Glutamatergic neuron (in vitro differentiated cells): ENCODE measurements around the gene ALDH4A1. TPM values are rescaled to one million over a fixed set of nuclear protein-coding genes. Genes with fewer than 3 reads are reported as not detected.
"Not testable (repeated sequence)": the region's sequence is repeated elsewhere in the genome, so short reads cannot be mapped to it uniquely, and the experiment has no call there.

Experiments used
- DNase-seq: peaks from one replicate; pipeline ENCODE4 v3.0.0; 2022
- H3K27ac Mint-ChIP-seq: one replicate; pipeline ENCODE4 v1.8.0; 2020; ENCODE audit warnings: mild to moderate bottlenecking, mixed read lengths, inconsistent platforms; ENCODE audit not compliant: unreplicated experiment
- H3K27me3 Mint-ChIP-seq: one replicate; pipeline ENCODE4 v1.8.0; 2020; ENCODE audit warnings: mild to moderate bottlenecking, moderate library complexity, mixed read lengths, inconsistent platforms; ENCODE audit not compliant: unreplicated experiment
- H3K36me3 Mint-ChIP-seq: one replicate; pipeline ENCODE4 v1.8.0; 2020; ENCODE audit warnings: mild to moderate bottlenecking, mixed read lengths, inconsistent platforms; ENCODE audit not compliant: unreplicated experiment
- H3K4me1 Mint-ChIP-seq: one replicate; pipeline ENCODE4 v1.8.0; 2020; ENCODE audit warnings: mild to moderate bottlenecking, low read depth, mixed read lengths, inconsistent platforms; ENCODE audit not compliant: unreplicated experiment
- H3K4me3 Mint-ChIP-seq: one replicate; pipeline ENCODE4 v1.8.0; 2020; ENCODE audit warnings: mild to moderate bottlenecking, mixed read lengths, inconsistent platforms; ENCODE audit not compliant: unreplicated experiment
- H3K9me3 Mint-ChIP-seq: one replicate; pipeline ENCODE4 v1.8.0; 2020; ENCODE audit warnings: mild to moderate bottlenecking, moderate library complexity, mixed read lengths, inconsistent platforms; ENCODE audit not compliant: unreplicated experiment
- total RNA-seq: library from RNA; stranded (reverse); fragmentation: NEBNext Ultra II Directional; extraction: Animal tissue kit (Norgen Biotek cat#: 25700); gene quantifications from one replicate; pipeline ENCODE4 v1.2.1, GENCODE V29; 2021; ENCODE audit not compliant: unreplicated experiment
- TF ChIP-seq, protein P1 (sequence below): fragments of 200-600 bp; sonication (generic); IDR thresholded peaks from one replicate; pipeline ENCODE4 v1.5.0; 2021; ENCODE audit not compliant: partially characterized antibody, unreplicated experiment

Gene ALDH4A1
- total RNA-seq, 1 donor from 2014 or later, result 28.9 TPM

DNA sequence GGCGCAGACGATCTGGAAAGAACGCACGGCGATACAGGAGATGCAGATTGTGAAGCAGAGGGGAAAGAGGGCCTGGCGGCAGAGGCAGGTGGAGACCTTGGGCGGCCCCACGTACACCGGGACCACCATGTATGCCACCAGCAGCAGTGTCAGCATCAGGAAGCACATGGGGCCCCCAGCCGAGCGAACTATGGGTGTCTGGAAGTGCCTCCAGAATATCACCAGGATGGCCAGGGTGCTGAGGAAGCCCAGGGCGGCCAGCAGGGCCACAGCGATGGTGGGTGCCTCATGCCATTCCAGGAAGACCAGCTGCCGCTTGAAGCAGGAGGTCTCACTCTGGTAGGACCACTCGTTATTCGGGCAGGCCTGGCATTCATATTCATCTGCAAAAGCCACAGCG is 62.2 kb downstream of the ALDH4A1 start:
- Mint-ChIP-seq H3K4me1 (no peaks in the 10 kb centered on the region), H3K9me3 (no peaks in the 10 kb centered on the region), H3K4me3 (no peak overlapping the region), H3K27ac (no peak overlapping the region), H3K27me3 (peaks cover 1% of the 10 kb centered on the region), H3K36me3 (no peaks in the 10 kb centered on the region)
- TF ChIP-seq, protein P1, sequence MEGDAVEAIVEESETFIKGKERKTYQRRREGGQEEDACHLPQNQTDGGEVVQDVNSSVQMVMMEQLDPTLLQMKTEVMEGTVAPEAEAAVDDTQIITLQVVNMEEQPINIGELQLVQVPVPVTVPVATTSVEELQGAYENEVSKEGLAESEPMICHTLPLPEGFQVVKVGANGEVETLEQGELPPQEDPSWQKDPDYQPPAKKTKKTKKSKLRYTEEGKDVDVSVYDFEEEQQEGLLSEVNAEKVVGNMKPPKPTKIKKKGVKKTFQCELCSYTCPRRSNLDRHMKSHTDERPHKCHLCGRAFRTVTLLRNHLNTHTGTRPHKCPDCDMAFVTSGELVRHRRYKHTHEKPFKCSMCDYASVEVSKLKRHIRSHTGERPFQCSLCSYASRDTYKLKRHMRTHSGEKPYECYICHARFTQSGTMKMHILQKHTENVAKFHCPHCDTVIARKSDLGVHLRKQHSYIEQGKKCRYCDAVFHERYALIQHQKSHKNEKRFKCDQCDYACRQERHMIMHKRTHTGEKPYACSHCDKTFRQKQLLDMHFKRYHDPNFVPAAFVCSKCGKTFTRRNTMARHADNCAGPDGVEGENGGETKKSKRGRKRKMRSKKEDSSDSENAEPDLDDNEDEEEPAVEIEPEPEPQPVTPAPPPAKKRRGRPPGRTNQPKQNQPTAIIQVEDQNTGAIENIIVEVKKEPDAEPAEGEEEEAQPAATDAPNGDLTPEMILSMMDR, result no peak
- no peak for DNase-seq

DNA sequence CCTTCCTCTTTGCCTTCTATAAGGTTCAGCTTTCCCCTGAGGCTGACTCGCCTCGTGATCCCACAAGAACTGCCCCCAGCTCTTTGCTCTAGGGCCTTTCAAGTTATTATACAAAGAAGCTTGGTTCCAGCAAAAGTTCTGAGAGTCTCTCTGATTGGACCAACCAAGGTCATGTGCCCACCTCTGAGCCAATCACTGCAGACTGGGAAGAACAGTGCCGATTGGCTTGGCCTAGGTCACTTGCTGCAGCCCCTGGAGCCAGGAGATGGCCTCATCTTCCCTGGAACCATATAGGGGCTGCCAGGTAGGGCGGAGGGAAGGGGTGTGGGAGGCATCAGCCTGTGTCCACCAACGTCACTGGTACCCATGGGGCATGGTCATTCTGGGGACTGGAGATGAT is 65.7 kb downstream of the ALDH4A1 start:
- Mint-ChIP-seq H3K27ac (no peak overlapping the region), H3K4me1 (no peaks in the 10 kb centered on the region), H3K27me3 (no peaks in the 10 kb centered on the region), H3K36me3 (no peaks in the 10 kb centered on the region), H3K4me3 (no peak overlapping the region), H3K9me3 (no peaks in the 10 kb centered on the region)
- TF ChIP-seq, protein P1, result no peak
- no peak for DNase-seq

DNA sequence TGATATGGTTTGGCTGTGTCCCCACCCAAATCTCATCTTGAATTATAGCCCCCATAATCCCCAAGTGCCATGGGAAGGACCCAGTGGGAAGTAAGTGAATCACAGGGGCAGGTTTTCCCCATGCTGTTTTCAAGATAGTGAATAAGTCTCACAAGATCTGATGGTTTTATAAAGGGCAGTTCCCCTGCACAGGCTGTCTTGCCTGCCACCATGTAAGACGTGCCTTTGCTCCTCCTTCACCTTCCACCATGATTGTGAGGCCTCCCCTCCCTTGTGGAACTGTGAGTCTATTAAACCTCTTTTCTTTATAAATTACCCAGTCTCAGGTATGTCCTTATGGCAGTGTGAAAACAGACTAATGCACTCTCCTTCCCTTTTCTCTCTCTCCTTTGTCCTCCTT is 70.0 kb downstream of the ALDH4A1 start:
- not testable (repeated sequence) for H3K4me1 Mint-ChIP-seq

GRCh38 chr1:18831656-18832055 is 70.7 kb downstream of the ALDH4A1 start:
- peaks cover 14% of the 10 kb centered on the region for H3K36me3 Mint-ChIP-seq
- TF ChIP-seq, protein P1, result no peak
- peaks cover 8% of the 10 kb centered on the region for H3K9me3 Mint-ChIP-seq
- no peak for DNase-seq
- no peak overlapping the region for H3K4me3 Mint-ChIP-seq
- no peaks in the 10 kb centered on the region for H3K4me1 Mint-ChIP-seq
- peaks cover 5% of the 10 kb centered on the region for H3K27me3 Mint-ChIP-seq
- no peak overlapping the region for H3K27ac Mint-ChIP-seq

More for the DNA sequence above, 70.0 kb downstream of the ALDH4A1 start:
- H3K9me3 Mint-ChIP-seq, H3K4me3 Mint-ChIP-seq, DNase-seq, H3K36me3 Mint-ChIP-seq, H3K27me3 Mint-ChIP-seq, H3K27ac Mint-ChIP-seq: not testable (repeated sequence)

- Mint-ChIP-seq H3K36me3 (peaks cover 23% of the 10 kb centered on the region), H3K4me3 (no peak overlapping the region), H3K9me3 (peaks cover 12% of the 10 kb centered on the region), H3K27me3 (peaks cover 5% of the 10 kb centered on the region), H3K27ac (no peak overlapping the region), H3K4me1 (no peaks in the 10 kb centered on the region)
- TF ChIP-seq, protein P1, result no peak
- no peak for DNase-seq
Observed at GRCh38 chr1:18830596-18830995, 71.8 kb downstream of the ALDH4A1 start.

GRCh38 chr1:18829671-18830070 is 72.7 kb downstream of the ALDH4A1 start:
- peaks cover 13% of the 10 kb centered on the region for H3K9me3 Mint-ChIP-seq
- H3K27ac Mint-ChIP-seq, result no peak overlapping the region
- TF ChIP-seq, protein P1, result no peak

More at GRCh38 chr1:18829671-18830070, 72.7 kb downstream of the ALDH4A1 start:
- Mint-ChIP-seq H3K36me3 (peaks cover 24% of the 10 kb centered on the region), H3K4me1 (no peaks in the 10 kb centered on the region), H3K27me3 (peaks cover 7% of the 10 kb centered on the region), H3K4me3 (no peak overlapping the region)
- no peak for DNase-seq
